GM10266 (cell line): ENCODE data around the gene STX1A.
"Not testable (repeated sequence)": the region's sequence is repeated elsewhere in the genome, so short reads cannot be mapped to it uniquely, and the experiment has no call there.

ENCODE experiments used
- DNase-seq: peaks from one replicate; pipeline ENCODE4 v3.0.0; 2012; ENCODE audit errors: extremely low spot score
- CTCF ChIP-seq: IDR thresholded peaks from 2 replicates; pipeline ENCODE4 v1.5.1; 2012; ENCODE audit warnings: mild to moderate bottlenecking, low read depth; ENCODE audit not compliant: control insufficient read depth, insufficient read depth; ENCODE audit errors: missing control alignments

STX1A gene

GRCh38 chr7:73716318-73716890, 3.1 kb downstream of the STX1A start:
- TF ChIP-seq CTCF, result no peak
- no peak for DNase-seq

- DNase-seq, result no peak
- TF ChIP-seq CTCF, result no peak
Observed at GRCh38 chr7:73715648-73716317, 3.7 kb downstream of the STX1A start.

- DNase-seq, result not testable (repeated sequence)
Observed at GRCh38 chr7:73713319-73713718, 6.2 kb downstream of the STX1A start.

GRCh38 chr7:73712773-73713172, 6.7 kb downstream of the STX1A start:
- DNase-seq, result no peak
- TF ChIP-seq CTCF, result no peak

GRCh38 chr7:73708961-73709549, 10.4 kb downstream of the STX1A start:
- TF ChIP-seq CTCF, result no peak
- no peak for DNase-seq

- TF ChIP-seq CTCF, result no peak
- no peak for DNase-seq
Observed at GRCh38 chr7:73707045-73707631, 12.3 kb downstream of the STX1A start.

- no peak for TF ChIP-seq CTCF
- DNase-seq, result no peak
Observed at GRCh38 chr7:73706126-73707044, 13.1 kb downstream of the STX1A start.
